Epithelial cell of prostate (primary cell): ENCODE data around the gene CABCOCO1.
"Not testable (repeated sequence)": the region's sequence is repeated elsewhere in the genome, so short reads cannot be mapped to it uniquely, and the experiment has no call there.

ENCODE experiments used
- DNase-seq: peaks from one replicate; pipeline ENCODE4 v3.0.0-alpha.2; 2011; ENCODE audit warnings: low read depth, low spot score
- H3K27ac ChIP-seq: fragments of 450-650 bp; 2 replicates; pipeline ENCODE4 v1.5.1; 2017; ENCODE audit warnings: mild to moderate bottlenecking

CABCOCO1 gene

GRCh38 chr10:61705022-61705613, 42.4 kb downstream of the CABCOCO1 start:
- no peak overlapping the region for H3K27ac ChIP-seq
- DNase-seq = no peak

- DNase-seq = no peak
- no peak overlapping the region for H3K27ac ChIP-seq
These were observed 46.1 kb downstream of the CABCOCO1 start for GRCh38 chr10:61708846-61709245.

DNA sequence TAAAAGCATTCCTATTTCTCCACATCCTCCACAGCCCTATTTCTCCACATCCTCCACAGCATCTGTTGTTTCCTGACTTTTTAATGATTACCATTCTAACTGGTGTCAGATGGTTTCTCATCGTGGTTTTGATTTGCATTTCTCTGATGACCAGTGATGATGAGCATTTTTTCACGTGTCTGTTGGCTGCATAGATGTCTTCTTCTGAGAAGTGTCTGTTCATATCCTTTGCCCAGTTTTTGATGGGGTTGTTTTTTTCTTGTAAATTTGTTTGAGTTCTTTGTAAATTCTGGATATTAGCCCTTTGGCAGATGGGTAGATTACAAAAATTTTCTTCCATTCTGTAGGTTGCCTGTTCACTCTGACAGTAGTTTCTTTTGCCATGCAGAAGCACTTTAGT, 49.4 kb downstream of the CABCOCO1 start:
- not testable (repeated sequence) for H3K27ac ChIP-seq, DNase-seq

GRCh38 chr10:61719475-61719874, 56.7 kb downstream of the CABCOCO1 start:
- not testable (repeated sequence) for H3K27ac ChIP-seq, DNase-seq

- H3K27ac ChIP-seq = no peak overlapping the region
- no peak for DNase-seq
These were observed 57.2 kb downstream of the CABCOCO1 start for GRCh38 chr10:61719906-61720305.

DNA sequence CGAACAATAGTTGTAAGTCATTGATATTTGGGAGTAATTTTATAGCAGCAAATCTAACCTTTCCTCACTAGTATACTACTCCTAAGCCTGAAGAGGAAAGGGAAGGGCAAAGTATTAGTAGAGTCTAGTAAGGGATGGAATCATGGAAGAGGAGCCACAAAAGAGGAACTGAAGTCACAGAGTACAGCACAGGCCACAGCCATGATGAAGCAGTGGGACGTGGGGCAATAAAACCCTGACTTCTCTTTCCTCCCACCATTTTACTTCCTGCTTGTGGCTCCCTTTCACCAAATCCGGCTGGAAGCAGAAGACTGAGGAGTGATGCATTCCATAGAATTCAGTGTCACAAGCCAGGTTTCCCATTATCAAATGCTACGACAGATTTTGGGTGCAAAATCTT, 58.7 kb downstream of the CABCOCO1 start:
- DNase-seq = no peak

GRCh38 chr10:61725221-61725620, 62.5 kb downstream of the CABCOCO1 start:
- DNase-seq, H3K27ac ChIP-seq: not testable (repeated sequence)

More for the DNA sequence above, 58.7 kb downstream of the CABCOCO1 start:
- H3K27ac ChIP-seq = no peak overlapping the region

- no peak overlapping the region for H3K27ac ChIP-seq
- no peak for DNase-seq
These were observed 66.9 kb downstream of the CABCOCO1 start for GRCh38 chr10:61729596-61729995.

DNA sequence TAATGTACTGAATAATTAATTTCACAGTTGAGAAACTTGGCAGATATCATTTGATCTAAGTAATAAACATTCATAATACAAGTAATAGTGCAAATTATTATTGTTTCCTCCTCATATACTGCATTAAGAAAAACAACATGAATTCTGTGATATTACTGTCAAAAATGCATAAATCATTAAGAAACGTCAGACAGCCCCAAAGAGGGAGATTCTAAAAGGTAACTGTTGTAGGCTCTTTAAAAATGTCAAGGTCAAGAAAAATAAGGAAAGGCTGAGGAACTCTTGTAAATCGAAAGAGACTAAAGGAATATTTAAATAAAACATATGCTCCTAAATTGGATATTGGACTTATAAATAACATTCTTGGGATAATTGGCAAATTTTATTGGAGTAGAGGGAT, 67.9 kb downstream of the CABCOCO1 start:
- H3K27ac ChIP-seq = no peak overlapping the region
- no peak for DNase-seq

GRCh38 chr10:61731638-61732037, 68.9 kb downstream of the CABCOCO1 start:
- no peak overlapping the region for H3K27ac ChIP-seq
- DNase-seq = no peak

GRCh38 chr10:61732629-61733278, 70.0 kb downstream of the CABCOCO1 start:
- H3K27ac ChIP-seq = no peak overlapping the region
- DNase-seq = no peak

DNA sequence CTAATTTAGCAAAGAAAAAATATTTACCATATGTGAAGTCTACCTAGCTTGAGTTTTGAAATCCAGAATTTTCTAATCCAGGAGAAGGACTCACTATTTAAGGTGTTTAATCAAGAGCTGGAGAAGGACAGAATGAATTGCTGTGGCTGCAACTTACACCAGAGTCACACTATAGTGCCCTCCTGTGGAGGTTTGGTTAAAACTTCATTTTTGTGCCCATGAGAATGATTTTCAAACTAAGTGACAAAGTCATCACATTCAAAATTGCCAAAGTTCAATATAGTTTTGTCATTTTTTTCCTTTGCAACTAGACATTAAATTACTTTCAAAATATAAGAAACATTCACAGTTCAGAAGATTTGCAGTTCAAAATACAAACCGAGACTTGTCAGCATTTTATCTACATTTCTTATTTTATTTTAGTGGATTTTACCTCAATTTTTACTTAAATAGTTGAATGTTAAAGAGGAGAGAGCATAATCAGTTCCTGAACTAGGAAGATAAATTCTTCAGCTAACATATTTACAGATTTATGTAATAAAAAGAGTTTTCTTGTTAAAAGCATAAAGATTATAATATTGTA, 70.7 kb downstream of the CABCOCO1 start:
- no peak for DNase-seq
- no peak overlapping the region for H3K27ac ChIP-seq

DNA sequence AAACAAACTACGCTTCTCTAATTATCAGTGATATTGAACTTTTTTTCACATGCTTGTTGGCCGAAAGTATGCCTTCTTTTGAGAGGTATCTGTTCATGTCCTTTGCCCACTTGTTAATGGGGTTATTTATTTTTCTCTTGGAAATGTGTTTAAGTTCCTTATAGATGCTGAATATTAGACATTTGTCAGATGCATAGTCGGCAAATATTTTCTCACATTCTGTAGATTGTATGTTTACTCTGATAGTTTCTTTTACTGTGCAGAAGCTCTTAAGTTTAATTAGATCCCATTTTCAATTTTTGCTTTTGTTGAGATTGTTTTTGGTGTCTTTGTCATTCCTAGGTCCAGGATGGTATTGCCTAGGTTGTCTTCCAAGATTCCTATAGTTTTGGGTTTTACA, 73.2 kb downstream of the CABCOCO1 start:
- H3K27ac ChIP-seq = no peak overlapping the region
- DNase-seq = no peak

DNA sequence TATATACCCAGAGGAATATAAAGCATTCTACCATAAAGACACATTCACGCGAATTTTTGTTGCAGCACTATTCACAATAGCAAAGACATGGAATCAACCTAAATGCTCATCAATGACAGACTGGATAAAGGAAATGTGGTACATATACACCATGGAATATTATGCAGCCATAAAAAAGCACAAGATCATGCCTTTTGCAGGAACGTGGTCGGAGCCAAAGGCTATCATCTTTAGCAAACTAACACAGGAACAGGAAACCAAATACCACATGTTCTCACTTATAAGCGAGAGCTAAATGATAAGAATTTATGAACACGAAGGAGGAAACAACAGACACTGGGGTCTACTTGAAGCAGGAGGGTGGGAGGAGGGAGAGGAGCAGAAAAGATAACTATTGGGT, 74.7 kb downstream of the CABCOCO1 start:
- DNase-seq, H3K27ac ChIP-seq: not testable (repeated sequence)

DNA sequence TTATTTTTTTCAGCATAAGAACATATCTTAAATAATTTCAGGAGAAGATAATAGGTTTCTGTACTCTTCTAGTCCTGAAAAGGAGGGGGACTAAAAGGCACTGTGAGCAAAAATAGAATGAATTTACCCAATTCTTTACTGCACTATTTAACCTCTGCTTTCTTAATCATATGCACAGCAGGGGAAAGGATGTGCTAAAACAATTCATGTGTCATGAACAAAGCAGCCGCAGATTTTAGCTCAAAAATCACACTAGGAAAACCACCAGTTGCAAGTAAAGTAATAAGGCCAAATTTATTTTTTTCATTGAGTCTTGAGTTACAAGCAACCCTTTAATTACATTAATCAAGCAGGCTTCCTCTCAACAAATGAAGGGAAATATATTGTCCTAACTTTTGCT, 80.1 kb downstream of the CABCOCO1 start:
- no peak overlapping the region for H3K27ac ChIP-seq

GRCh38 chr10:61744469-61744868, 81.7 kb downstream of the CABCOCO1 start:
- no peak for DNase-seq
- no peak overlapping the region for H3K27ac ChIP-seq

More for the DNA sequence above, 80.1 kb downstream of the CABCOCO1 start:
- no peak for DNase-seq

- no peak for DNase-seq
- no peak overlapping the region for H3K27ac ChIP-seq
These were observed 83.6 kb downstream of the CABCOCO1 start for GRCh38 chr10:61746377-61746776.

DNA sequence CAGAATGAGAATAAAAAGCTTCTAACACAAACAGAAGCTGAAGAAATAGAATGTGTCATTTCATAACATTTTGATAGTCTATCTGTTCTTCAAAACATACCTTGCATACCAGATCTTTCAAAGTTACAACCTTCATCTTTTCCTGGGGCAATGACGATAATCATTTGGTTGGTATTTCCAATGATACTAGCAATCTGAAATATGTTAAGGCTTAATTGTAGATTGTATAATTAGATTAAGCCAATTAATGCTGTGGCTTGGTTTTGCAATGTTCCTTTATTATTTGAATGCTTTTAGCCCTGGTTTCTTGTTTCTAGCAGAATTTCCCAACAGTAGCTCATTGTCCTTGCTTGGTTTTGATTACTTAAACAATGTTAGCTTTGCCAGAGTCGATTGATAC, 84.6 kb downstream of the CABCOCO1 start:
- no peak overlapping the region for H3K27ac ChIP-seq
- no peak for DNase-seq

GRCh38 chr10:61749291-61749690, 86.6 kb downstream of the CABCOCO1 start:
- no peak for DNase-seq

DNA sequence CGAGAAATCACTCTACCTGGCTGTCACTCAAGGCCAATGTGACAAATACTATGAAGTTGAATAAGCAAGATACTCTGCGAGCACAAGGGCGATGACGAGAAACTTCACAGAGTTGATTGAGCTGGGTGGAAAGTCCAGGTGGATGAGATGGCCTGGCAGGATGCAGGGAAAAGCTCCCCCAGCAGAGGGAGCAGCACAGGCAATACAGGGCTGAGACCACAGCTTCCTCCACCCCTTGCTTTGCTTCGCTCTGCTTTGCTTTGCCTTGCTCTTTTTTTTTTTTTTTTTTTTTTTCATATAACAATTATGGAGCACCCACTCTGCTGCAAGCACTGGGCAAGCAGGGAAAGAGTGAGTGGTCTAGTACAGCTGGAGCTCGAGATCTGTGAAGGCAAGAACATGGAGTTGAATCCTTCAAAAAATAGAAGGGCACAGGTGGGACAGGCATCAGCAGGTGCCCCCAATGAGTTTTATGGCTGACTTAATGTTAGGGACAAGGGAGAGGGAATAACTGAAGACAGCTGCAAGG, 88.3 kb downstream of the CABCOCO1 start:
- peak; percentile 29 for DNase-seq
- peak overlapping the region; percentile 55 for H3K27ac ChIP-seq

More at GRCh38 chr10:61749291-61749690, 86.6 kb downstream of the CABCOCO1 start:
- no peak overlapping the region for H3K27ac ChIP-seq

GRCh38 chr10:61751599-61751998, 88.9 kb downstream of the CABCOCO1 start:
- peak overlapping the region; percentile 55 for H3K27ac ChIP-seq
- no peak for DNase-seq
